Measurements from ENCODE around the gene PSIP1.
A peak's percentile ranks its signal among the peaks of the same experiment; 100 is the strongest.

The PSIP1 gene

DNA sequence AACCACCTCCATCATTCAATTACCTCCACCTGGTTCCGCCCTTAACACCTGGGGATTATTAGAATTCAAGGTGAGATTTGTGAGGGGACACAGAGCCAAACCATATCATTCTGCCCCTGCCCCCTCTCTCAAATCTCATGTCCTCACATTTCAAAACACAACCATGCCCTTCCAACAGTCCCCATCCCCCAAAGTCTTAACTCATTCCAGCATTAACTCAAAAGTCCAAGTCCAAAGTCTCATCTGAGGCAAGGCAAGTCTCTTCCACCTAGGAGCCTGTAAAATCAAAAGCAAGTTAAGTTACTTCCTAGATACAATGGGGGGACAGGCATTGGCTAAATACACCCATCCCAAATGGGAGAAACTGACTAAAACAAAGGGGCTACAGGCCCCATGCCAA lies 18.8 kb downstream of the PSIP1 start:
- Histone ChIP-seq H3K9me2 (replicated peaks; ENCODE audit: control insufficient read depth, low read length) (no peaks in the 10 kb centered on the region), H3K79me2 (ENCODE audit: control insufficient read depth, low read length) (peaks cover 73% of the 10 kb centered on the region), H3K27ac (ENCODE audit: low read depth, low read length) (no peak overlapping the region), H3K4me3 (ENCODE audit: low read length) (no peak overlapping the region), H3K9me3 (ENCODE audit: control insufficient read depth, insufficient read depth, low read length) (peaks cover 3% of the 10 kb centered on the region; the same call in 1 of the 2 replicates), H3K4me1 (ENCODE audit: control insufficient read depth, low read length) (no peaks in the 10 kb centered on the region), H3K27me3 (ENCODE audit: control insufficient read depth, low read length) (no peaks in the 10 kb centered on the region), H3F3A (ENCODE audit: control insufficient read depth, insufficient read depth) (no peaks in the 10 kb centered on the region), H3K36me3 (ENCODE audit: control insufficient read depth, low read length) (peaks cover 88% of the 10 kb centered on the region), H3K4me2 (ENCODE audit: low read length) (no peak overlapping the region), H4K20me1 (ENCODE audit: control insufficient read depth, insufficient read depth, low read depth, low read length) (no peaks in the 10 kb centered on the region)
- TF ChIP-seq EZH2phosphoT487 (IDR thresholded peaks at IDR 0.05; ENCODE audit: borderline replicate concordance, low read length) (no peak), CTCF (IDR thresholded peaks at IDR 0.05; ENCODE audit: low read depth, low read length, poor library complexity, severe bottlenecking) (no peak)

DNA sequence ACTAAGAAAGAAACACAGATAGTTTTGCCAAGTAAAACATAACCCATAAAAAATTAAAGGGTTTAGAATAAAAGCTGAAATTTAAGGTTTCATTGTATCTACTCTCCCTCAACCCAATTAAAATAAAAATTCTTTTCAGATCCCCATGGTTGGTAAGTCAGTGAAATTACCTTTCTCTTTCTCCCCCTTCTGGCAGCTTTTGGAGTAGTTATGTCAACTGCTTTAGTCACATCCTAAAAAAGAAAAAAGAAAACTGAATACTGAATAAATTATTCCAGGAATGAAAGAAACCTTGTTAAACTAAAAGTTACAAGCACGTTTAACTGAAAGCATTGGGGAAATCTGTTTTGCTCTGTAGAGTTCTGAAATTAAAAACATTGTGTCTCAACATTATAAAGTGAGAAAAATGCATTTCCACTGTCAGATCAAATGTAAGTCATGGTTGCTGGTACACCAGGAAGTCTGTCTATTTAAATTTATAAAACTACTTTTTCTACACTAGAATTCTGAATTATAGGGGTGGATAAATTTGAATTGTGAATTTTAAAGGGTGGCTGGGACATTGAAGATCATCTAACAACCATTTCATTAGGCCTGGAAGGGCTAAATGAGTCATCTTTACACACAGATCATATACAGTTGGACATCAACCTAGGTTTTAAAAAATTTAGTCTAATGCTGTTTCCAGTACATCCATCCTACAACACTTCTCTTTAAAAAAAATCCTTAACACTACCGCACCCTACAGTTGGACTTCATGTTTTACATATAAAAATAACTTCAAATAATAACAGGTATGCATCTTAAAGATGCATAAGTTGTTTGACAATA lies 24.7 kb downstream of the PSIP1 start:
- no peak overlapping the region for H3K27ac ChIP-seq (ENCODE audit: low read depth, low read length)
- H4K20me1 ChIP-seq (ENCODE audit: control insufficient read depth, insufficient read depth, low read depth, low read length) = no peaks in the 10 kb centered on the region; the same call in 1 of the 2 replicates
- TF ChIP-seq EZH2phosphoT487 (IDR thresholded peaks at IDR 0.05; ENCODE audit: borderline replicate concordance, low read length) (no peak), CTCF (IDR thresholded peaks at IDR 0.05; ENCODE audit: low read depth, low read length, poor library complexity, severe bottlenecking) (peak; percentile 49)
- peaks cover 76% of the 10 kb centered on the region for H3K36me3 ChIP-seq (ENCODE audit: control insufficient read depth, low read length)
- H3K4me1 ChIP-seq (ENCODE audit: control insufficient read depth, low read length) = 0 out of 2 replicates have a peak, but pooled peaks cover 4% of the 10 kb centered on the region
- no peak overlapping the region for H3K4me3 ChIP-seq (ENCODE audit: low read length)
- no peak overlapping the region for H3K4me2 ChIP-seq (ENCODE audit: low read length)
- H3K27me3 ChIP-seq (ENCODE audit: control insufficient read depth, low read length) = no peaks in the 10 kb centered on the region
- H3K9me2 ChIP-seq (replicated peaks; ENCODE audit: control insufficient read depth, low read length) = no peaks in the 10 kb centered on the region
- peaks cover 24% of the 10 kb centered on the region for H3K79me2 ChIP-seq (ENCODE audit: control insufficient read depth, low read length)
- H3K9me3 ChIP-seq (ENCODE audit: control insufficient read depth, insufficient read depth, low read length) = no peaks in the 10 kb centered on the region
- 0 out of 2 replicates have a peak, but pooled peaks cover 3% of the 10 kb centered on the region for H3F3A ChIP-seq (ENCODE audit: control insufficient read depth, insufficient read depth)

GRCh38 chr9:15484802-15485201 lies 26.0 kb downstream of the PSIP1 start:
- 0 out of 2 replicates have a peak, but pooled peaks cover 5% of the 10 kb centered on the region for H3F3A ChIP-seq (ENCODE audit: control insufficient read depth, insufficient read depth)
- H3K79me2 ChIP-seq (ENCODE audit: control insufficient read depth, low read length) = peaks cover 21% of the 10 kb centered on the region
- H3K36me3 ChIP-seq (ENCODE audit: control insufficient read depth, low read length) = peaks cover 77% of the 10 kb centered on the region
- H3K4me1 ChIP-seq (ENCODE audit: control insufficient read depth, low read length) = 0 out of 2 replicates have a peak, but pooled peaks cover 4% of the 10 kb centered on the region
- H3K9me3 ChIP-seq (ENCODE audit: control insufficient read depth, insufficient read depth, low read length) = no peaks in the 10 kb centered on the region
- H3K4me3 ChIP-seq (ENCODE audit: low read length) = no peak overlapping the region
- no peaks in the 10 kb centered on the region for H3K27me3 ChIP-seq (ENCODE audit: control insufficient read depth, low read length)
- H4K20me1 ChIP-seq (ENCODE audit: control insufficient read depth, insufficient read depth, low read depth, low read length) = no peaks in the 10 kb centered on the region; the same call in 1 of the 2 replicates
- no peak overlapping the region for H3K4me2 ChIP-seq (ENCODE audit: low read length)
- H3K9me2 ChIP-seq (replicated peaks; ENCODE audit: control insufficient read depth, low read length) = no peaks in the 10 kb centered on the region
- TF ChIP-seq CTCF (IDR thresholded peaks at IDR 0.05; ENCODE audit: low read depth, low read length, poor library complexity, severe bottlenecking) (no peak), EZH2phosphoT487 (IDR thresholded peaks at IDR 0.05; ENCODE audit: borderline replicate concordance, low read length) (no peak)
- H3K27ac ChIP-seq (ENCODE audit: low read depth, low read length) = no peak overlapping the region
